ENCODE results near the gene KRTAP6-3.

DNA sequence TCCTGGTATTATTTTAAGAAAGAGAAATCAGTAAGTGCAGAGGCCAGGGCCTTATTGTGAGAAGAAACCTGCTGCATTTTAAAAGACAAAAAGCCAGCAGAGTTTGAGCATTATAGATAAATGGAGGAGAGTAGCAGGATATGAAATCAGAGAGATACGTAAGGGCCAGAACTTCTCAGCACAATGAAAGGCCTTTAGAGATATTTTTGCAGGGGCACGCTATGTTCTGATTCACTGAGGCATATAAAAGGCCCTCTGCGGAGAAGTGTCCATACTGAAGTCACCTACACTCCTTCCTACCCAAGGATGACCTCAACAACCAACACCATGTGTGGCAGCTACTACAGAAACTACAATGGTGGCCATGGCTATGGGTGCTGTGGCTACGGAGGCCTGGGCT lies at the start of gene KRTAP6-3:
- TF ChIP-seq, protein P1, sequence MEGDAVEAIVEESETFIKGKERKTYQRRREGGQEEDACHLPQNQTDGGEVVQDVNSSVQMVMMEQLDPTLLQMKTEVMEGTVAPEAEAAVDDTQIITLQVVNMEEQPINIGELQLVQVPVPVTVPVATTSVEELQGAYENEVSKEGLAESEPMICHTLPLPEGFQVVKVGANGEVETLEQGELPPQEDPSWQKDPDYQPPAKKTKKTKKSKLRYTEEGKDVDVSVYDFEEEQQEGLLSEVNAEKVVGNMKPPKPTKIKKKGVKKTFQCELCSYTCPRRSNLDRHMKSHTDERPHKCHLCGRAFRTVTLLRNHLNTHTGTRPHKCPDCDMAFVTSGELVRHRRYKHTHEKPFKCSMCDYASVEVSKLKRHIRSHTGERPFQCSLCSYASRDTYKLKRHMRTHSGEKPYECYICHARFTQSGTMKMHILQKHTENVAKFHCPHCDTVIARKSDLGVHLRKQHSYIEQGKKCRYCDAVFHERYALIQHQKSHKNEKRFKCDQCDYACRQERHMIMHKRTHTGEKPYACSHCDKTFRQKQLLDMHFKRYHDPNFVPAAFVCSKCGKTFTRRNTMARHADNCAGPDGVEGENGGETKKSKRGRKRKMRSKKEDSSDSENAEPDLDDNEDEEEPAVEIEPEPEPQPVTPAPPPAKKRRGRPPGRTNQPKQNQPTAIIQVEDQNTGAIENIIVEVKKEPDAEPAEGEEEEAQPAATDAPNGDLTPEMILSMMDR (IDR thresholded peaks at IDR 0.05; ENCODE audit: insufficient read depth, low read length, poor library complexity, severe bottlenecking): no peak
- TF ChIP-seq EZH2phosphoT487 (conservative IDR thresholded peaks at IDR 0.05; ENCODE audit: low read length): no peak
